GM21526 (cell line): ENCODE results near the gene FEV.

ENCODE experiments used
- ATAC-seq: cut with Tn5 transposase; IDR thresholded peaks from one replicate; pipeline ENCODE4 v1.9.1; 2021; ENCODE audit warnings: moderate library complexity; ENCODE audit not compliant: unreplicated experiment, low FRiP score

The FEV gene

DNA sequence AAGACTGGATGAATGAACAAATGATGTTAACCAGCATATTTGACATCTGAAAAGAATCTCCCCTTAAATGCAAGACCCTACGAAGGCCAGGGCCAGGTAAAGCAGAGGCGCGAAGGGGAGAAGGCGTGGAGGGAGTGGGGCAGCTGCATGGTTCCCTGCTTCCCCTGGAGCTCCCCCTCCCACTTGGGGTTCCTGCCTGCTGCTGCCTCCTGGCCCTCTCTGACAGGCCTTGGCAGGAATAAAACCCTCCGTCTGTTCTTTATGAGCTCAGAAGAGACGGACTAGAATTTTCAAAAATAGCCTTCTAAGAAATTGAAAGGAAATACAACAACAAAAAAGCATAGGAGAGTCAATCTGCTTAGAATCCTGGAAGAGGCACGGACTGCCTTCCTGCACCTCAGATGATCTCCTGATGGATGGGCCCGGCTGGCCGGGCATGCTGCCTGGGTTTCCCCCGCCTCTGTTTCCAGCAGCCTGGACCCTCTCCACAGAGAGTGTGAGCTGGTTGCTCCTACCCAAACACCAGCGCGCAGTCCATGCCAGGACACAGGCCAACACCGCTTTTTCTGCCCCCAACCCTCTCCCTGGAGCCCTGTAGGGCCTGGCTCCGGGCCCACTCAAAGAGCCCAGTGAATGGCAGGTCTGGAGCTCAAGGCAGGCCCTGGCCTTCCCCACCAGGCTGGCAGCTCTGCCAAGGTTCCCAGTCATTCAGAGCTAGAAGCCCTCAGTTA is 32.4 kb upstream of the FEV start:
- ATAC-seq: no peak

DNA sequence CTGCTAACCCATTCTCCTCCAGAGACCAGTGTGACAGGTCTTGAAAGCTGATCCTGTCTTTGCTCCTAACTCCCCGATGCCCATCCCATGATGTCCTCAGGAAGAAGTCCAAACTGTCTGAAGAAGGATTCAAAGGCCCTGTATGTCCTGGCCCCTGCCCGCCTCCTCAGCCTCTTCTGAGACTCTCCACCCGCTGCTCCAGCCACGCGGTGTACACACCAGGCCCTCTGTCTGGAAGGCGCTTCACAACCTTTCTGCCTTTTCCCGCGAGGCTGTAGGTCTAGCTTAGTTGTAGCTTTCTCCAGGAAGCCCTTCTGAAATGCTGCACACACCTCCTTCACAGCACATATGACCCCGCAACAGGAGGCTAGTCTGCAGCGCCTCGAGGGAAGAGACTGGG is 31.7 kb upstream of the FEV start:
- no peak for ATAC-seq

DNA sequence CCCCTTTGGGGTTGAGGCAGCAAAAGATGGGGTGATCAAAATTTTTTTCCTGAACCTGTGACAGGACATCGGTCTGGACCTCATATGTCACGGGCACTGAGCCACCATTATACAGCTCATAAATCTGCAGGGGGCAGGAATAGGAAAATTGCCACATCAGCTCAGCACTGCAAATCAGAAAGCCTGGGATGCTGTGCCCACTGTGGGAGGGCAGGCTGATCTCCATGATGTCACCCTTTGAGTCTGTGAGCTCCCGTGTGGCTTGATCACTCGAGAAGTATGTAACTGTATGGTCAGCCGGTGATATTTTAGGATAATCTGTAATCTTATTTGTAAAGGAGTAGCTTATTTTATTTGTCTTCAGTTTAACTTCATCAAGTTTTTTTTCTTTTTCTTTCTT is 25.9 kb upstream of the FEV start:
- ATAC-seq: no peak

DNA sequence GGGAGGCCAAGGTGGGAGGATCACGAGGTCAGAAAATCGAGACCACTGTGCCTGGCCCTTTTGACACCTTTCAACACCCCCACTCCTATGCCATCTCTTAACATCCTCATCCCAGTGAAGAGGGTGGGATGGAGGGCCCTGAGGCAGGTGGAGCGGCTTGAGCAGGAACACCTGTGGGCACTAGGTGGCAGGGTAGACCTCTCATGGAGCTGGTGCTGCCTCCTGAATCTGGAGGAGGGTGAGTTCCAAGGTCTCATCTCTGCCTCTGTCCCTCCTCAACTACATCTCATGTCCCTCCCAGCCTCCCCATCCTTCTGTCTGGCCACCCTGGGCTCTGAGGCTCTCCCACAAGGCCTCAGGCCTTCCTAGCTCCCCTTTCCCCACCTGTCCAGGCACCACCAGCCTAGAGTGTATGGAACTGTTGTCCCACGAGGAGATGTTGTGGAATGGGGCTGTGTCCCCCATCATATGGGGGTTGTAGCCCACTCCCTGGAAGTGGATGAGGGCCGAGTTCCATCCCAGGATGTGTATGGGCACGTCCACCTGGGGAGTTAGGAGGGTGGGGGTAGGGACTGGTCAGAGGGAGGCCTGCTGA is 25.3 kb upstream of the FEV start:
- no peak for ATAC-seq

DNA sequence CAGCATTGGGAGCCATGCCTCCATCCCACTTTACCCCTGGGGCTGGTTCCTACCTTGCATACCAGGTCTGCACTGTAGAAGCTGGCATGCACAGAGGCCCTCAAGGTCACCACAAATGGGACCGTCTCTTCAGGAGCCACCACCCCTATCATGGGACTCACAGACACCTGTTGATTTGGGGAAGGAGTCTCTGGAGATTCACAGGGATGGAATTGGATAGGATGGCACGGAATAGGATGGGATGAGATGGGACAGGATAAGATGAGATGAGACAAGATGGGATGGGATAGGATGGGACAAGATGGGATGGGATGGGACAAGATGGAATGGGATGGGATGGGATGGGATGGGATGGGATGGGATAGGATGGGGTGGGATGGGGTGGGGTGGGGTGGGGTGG is 24.3 kb upstream of the FEV start:
- ATAC-seq: no peak

DNA sequence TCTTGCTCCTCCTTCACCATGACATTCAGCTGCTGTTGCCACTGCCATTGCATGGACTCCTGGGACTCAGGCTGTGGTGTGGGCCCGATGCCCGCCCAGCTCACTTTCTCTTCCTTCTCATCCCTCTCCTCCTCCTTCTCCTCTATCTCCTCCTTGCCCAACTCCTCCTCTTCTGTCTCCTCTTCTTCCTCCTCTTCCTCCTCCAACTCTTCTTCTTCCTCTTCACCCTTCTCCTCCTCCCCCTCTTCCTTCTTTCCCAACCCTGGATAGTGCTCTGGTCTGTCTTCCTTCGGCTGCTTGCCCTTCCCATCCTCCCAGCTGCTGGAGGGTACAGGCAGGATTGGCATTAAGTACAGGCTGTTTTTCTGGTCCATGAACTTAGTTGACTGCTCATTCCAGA is 19.0 kb upstream of the FEV start:
- ATAC-seq: no peak

DNA sequence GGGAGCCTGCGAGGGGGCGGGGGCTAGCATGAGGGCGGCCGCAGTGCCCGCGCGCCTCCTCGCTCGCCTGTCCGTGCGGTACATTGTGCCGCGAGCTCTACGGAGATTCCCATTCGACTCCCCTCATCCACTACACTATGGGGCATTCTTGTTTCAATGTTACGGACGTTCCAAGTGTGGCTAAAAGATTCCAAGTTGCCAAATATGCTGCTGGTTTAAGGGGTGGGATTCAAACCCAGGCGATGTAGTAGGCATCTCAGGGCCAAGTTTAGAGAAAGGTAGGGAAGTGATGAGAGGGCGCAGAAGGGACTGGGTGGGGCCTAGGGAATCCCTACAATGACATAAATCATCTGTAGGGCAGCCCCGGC is 18.3 kb upstream of the FEV start:
- no peak for ATAC-seq

DNA sequence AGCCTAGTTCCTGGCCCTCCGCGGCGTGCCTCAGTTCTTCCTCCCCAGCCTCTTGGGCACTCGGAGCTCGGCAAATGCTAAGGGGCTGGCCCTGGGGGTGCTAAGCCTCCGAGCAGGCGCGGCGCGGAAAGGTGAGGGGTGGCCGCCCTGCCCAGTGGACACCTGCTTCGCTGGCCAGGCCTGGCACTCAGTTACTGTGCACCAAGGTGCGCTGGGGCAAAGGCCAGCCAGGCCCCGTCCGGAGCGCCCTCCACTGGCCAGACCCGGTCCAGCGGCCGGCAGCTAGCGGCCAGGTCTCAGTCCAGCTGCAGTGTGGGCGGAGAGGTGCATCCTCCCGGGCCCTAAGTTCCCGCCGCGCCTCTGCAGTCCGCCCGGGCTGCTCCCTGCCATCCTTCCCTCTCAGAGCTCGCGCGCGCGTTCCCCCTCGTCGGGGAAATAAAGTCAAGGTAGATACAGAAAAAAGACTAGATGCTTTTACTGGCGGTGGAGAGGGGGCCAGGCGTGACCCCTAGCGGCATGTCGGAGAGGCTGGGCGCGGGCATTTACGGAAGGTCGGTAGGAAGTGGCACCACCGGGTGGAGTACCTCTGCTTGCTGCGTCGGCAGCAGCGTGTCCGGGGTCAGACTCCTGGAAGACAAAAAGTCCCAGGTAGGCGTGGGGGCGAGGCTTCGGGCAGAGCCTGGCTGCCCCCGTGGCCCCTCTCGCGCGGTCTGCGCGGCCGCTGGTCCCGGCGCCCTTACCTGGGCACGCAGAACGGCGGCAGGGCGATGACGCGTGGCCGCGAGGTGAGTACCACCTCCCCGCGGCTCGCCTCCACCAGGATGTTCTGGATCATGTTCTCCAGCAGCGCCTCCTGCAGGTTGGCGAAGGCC is 17.6 kb upstream of the FEV start:
- no peak for ATAC-seq

DNA sequence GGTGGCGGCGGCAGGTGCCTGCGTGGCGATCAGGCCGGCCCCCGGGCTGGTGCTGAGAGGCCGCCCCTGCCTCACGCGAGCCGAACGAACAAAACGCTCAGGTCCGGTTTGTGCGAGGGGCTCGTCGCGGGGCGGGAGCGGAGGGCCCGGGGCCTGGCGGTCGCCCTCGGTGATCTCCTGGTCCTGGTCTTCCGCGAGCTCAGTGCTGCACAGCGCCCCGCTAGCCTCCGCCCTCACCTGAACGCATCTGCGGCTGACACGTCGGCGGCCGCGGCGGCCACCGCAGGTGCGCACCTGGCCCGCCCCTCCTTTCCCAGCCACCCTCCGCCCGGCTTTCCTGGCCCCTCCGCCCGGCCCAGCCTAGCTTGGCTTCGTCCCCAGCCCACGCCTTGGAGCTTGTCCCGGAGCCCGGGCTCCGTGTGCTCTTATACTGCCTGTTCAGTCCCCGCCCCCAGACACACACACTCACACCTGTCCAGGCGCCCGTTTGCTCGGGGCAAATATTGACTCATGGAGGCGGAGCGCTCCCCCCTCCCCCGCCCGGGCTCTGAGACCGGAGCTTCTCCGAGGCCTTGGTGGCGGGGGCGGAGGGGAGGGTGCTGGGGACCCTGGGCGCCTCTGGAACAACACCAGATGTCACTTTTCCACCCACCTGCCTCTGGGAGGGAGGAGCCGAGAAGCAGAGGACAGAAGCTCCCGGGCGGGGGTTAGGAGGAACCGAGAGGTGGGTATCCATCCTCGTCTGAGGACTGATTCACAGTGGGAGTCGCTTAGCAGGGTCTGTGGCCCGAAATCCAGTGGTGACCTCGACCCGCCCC is 16.8 kb upstream of the FEV start:
- ATAC-seq: no peak

DNA sequence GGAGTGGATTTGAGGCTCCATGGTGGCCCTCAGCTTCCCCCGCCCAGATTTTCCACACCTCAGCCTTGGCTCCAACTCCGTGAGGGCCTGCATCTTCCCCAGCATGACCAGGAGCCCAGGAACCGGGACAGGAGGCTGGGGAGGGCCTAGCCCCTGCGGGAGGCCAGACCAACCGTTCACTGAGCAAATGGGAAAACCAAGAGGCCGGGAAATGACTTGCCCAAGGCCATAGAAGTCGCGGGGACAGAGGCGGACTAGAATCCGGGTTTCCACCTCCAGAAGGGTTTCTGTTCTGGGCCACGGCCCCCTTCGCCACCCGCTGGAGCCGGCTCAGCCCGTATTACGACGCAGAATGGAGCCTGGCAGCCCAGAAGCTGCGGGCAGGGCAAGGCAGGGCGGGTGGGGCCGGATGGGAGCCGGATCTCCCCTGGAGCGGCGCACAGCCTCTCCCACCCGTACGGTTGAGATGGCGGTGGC is 16.2 kb upstream of the FEV start:
- no peak for ATAC-seq

DNA sequence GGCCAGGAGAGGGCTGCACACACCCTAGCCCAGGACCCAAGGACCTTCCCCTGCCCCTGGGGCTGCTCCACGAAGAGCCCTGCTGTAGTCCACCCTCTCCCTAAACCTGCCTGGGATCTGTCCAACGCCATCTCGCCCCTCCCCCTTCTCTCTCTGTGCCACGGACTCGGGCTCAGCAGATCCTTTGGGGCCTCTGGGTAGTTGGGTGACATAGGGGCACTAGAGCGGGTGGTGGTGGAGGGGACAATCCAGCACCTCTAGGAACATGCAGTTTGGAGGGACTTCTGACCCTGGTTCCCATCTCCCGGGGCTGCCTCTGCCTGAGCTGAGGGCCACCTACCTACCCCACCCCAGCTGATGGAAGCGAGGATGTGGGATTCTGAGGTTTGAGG is 15.6 kb upstream of the FEV start:
- no peak for ATAC-seq

DNA sequence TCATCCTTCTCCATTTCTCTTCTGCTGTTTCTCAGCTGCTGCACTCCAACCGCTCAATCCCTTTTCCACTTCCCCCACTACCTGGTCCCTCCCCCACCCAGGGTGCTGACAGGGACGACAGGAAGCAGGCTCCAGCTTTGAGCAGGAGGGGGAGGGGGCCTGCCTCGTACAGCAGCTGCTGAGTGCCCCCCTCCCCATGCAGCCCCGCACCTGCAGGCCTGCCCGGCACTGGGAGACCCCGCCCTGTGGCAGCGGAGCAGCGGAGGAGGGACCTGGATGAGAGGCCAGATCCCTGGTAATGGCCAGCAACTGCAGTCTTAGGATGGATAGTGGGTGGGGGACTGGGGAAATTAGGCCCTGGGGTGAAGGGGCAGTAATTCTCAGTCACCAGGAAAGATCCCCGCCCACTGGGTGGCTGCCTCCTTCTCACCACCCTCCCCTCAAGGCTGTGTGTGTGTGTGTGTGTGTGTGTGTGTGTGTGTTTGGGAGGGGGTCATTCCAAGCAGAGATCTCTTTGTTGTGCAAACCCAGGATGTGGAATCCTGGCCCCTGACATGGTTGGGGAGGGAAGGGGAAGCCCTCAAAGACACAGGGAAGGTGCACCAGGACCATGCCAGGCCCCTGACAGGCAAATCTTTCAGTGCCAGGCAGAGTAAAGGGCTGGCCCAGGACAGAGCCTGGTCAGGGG is 15.0 kb upstream of the FEV start:
- ATAC-seq: no peak

DNA sequence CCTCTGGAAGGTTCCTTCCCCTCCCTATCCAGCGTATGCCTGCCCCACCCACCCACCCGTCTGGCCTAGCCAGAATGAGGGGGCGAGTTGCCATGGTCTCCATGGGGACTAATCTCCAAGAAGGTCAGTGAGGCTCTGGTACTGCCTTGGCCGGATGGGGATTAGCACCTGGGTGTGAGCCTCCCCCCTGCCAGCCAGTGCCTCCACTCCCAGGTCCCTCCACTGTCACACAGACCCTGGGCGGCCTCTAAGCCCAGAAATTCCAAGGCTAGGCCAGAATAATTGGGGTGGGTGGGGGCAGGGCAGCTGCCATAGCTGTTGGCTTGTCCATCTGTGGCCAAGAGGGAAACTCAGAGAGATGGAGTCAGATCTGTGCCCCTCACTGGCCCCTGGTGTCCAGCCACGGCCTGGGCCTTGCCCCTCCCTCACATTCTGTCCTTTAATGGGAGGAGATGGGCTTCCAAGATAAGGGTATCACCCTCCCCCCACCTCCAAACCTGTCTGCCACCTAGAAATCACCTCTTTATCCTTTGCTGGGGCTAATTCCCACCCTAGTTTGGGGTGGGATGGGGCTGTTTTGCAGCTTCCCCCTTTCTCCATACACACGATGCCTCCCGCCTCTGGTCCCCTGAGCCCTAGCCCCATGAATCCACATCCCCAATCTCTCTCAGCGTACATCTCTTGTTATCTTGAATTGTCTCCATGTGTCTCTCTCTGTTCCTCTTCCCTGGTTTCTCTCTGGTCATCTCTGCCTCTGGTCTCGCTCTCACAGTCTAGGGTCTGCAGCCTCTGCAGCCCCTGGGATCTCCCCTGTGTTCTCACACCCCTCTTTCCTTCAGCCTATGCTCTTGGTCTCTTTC is 14.3 kb upstream of the FEV start:
- ATAC-seq: no peak

DNA sequence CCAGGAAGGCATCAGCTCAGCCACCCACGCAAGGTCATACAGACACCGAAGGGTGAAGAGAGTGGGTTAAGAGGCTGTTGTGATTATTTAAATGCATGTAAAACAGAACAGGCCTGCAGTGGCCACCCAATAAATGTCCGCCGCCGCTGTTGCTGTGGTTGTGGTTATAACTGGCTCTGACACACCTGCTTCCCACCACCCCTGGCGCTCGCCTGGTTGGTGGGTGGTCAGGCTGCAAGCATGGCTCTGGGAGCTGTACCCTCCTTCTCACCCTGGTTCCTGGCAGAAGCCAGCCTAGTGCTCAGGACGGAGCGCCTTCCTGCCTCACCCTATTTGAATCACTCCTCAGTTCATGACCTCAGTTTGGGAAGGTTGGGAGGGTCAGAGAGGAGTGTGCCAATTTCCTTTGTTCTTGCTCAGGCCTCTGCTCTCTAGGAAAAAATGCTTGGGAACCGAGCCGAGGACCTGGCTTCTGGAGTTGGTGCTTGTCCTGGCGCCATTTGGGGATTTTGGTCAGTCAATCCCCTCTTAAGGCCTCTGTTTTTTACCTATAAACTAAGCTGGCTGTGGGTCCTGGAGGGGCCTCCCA is 13.5 kb upstream of the FEV start:
- ATAC-seq: no peak

DNA sequence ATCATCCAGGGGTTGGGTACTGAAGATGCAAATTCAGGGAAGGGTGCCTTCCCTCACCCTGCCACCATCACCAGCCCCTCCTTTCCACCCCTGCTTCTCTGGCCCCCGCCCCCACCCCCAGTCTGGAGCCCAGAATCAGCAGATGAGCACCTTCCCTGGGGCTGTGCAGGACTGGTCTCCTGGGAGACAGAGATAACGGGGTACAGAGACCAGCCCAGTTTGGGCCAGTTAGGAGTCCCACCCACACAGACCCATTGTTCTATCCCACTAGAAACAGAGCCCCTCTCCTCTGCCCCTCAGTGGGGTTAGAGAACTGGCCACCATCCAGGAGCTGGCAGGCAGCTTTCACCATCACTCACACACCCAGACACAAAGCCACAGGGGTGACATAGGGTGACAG is 12.7 kb upstream of the FEV start:
- no peak for ATAC-seq

DNA sequence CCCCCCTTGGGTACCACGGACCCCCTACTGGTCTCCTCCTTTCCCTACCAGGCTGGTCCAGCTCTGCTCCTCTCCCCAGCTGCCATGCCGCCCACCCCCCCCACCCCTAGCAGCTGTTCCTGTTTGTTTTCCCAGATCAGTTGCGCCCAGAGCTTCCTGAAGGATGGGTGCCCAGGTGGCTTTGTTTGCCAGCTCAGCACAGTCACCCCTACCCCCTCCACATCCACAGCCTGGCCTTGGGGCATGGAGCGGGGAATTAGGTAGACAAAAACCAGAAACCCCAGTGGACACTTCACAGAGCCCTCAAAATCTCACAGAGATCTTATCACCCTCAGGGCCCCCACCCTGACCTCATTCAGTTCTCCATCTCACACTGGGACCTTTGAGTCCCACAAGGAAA is 12.0 kb upstream of the FEV start:
- ATAC-seq: no peak

DNA sequence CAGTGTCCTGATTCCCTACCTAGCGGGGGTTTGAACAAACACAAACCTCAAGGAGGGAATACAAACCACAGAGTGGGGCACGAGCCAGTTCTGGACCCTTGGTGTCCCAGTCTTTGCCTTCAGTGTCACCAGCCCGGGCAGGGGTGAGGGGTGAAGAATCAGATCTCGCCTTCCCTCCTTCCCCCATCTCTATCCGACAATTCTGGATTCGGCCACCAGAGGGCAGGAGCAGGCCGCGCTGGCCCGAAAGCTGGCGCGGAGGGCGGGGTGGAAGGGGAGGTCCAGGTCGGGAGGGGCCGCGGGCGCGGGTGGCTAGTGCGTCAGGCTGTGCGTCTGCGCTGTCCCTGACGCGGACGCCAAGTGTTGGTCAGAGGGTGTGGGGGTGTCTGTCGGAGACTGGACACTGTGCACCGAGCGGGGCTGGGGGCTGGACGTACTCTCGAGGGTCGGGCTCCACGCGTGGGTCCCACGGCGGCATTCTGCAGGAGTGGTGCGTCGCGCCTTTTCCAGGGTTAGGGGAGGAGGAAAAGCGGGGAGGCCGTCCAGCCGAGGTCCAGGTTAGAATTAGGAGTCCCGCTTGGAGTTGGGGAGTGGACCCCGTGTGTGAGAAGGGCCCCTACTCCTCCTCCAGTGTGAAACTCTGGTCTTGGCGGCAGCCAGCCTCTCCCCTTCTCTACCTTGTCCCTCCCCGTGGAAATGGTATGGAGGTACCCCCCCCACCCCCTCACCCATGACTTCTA is 11.2 kb upstream of the FEV start:
- ATAC-seq: no peak

DNA sequence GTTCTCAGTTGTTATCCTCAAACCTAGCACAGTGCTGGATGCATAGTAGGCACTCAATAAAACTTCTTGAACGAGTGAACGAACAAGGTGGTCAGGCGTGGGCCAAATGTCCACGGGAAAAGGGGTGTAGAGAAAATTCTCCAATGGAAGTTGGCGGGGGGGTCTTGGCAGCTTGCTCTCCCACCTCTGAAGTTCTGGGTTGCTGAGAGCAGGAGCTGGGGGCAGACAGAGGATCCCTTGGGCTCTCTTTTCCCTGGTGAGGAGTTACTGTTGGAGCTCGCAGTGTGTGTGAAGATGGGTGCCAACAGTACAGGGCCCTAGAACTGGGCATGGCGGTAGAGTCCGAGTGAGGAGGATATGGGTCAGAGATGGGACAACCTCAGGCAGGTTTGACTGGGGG is 10.6 kb upstream of the FEV start:
- no peak for ATAC-seq
